Epidermal melanocyte (primary cell): ENCODE data around the gene ZNF568.

Experiments used
- DNase-seq: peaks from one replicate; pipeline ENCODE4 v3.0.0; 2011; ENCODE audit warnings: low spot score; ENCODE audit not compliant: insufficient read length

ZNF568 gene

GRCh38 chr19:36997843-36998235, 81.7 kb downstream of the ZNF568 start:
- DNase-seq = no peak

- DNase-seq = no peak
These were observed 83.2 kb downstream of the ZNF568 start for GRCh38 chr19:36999313-36999712.

GRCh38 chr19:37007587-37008220, 91.6 kb downstream of the ZNF568 start:
- no peak for DNase-seq

GRCh38 chr19:37009871-37010270, 93.7 kb downstream of the ZNF568 start:
- DNase-seq = no peak

- DNase-seq = no peak
These were observed 96.1 kb downstream of the ZNF568 start for GRCh38 chr19:37012093-37012745.

- no peak for DNase-seq
These were observed 98.3 kb downstream of the ZNF568 start for GRCh38 chr19:37014456-37014855.

GRCh38 chr19:37045140-37045539, 129.0 kb downstream of the ZNF568 start:
- DNase-seq = no peak
